Adrenal gland (tissue), 5 donors: Measurements from ENCODE around the gene KAZALD1.

Source experiments
- POLR2A ChIP-seq, 2 donors: fragments of 450-650 bp; IDR thresholded peaks; one replicate each; pipeline ENCODE4 v1.6.1; 2017; ENCODE audit warnings: antibody characterized with exemption in 2 of 2, mild to moderate bottlenecking in 2 of 2, moderate library complexity in 1 of 2
- TF ChIP-seq, protein P1 (sequence below), 6 experiments: fragments of 450-650 bp in 4 of 6; fragments of 200-600 bp in 2 of 6; sonication (generic) in 1 of 6; IDR thresholded peaks; 1 replicate in 5 of 6; 2 replicates in 1 of 6; pipeline versions ENCODE4 v1.5.1 to v1.8.0; 2016 to 2021; ENCODE audit warnings: antibody characterized with exemption in 6 of 6, mild to moderate bottlenecking in 2 of 6, moderate library complexity in 1 of 6
- donor health status: DM: no; HTN: no; CAD: no.

DNA sequence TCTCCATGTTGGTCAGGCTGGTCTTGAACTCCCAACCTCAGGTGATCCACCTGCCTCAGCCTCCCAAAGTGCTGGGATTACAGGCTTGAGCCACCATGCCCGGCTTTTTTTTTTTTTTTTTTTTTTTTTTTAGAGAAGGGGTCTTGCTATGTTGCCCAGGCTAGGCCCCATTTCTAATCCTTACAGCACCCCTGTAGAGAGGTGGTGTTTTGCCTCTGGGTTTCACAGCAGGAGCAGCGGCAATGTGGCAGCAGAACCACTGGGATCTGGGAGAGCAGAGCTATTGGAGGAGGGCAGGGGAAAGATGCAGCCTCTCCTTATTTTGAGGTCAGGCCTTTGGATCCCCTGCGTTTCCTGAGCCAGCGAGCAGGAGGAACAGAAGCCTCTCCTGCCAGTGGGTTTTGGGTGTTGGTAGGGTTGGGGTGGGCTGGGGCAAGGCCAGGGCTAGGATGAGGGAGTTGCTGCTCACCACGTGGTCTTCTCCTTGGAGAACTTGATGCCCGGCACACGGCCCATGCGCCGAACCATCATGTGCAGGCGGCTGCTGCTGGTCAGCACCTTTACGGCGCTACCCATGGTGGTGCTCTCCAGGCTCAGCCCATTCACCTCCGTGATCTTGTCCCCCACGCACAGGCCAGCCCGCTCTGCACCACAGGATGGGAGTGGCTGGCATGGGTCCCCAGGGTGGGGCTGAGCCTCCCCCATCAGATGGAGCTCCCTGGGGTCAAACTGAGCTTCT is 38.7 kb upstream of the KAZALD1 start:
- TF ChIP-seq, protein P1, sequence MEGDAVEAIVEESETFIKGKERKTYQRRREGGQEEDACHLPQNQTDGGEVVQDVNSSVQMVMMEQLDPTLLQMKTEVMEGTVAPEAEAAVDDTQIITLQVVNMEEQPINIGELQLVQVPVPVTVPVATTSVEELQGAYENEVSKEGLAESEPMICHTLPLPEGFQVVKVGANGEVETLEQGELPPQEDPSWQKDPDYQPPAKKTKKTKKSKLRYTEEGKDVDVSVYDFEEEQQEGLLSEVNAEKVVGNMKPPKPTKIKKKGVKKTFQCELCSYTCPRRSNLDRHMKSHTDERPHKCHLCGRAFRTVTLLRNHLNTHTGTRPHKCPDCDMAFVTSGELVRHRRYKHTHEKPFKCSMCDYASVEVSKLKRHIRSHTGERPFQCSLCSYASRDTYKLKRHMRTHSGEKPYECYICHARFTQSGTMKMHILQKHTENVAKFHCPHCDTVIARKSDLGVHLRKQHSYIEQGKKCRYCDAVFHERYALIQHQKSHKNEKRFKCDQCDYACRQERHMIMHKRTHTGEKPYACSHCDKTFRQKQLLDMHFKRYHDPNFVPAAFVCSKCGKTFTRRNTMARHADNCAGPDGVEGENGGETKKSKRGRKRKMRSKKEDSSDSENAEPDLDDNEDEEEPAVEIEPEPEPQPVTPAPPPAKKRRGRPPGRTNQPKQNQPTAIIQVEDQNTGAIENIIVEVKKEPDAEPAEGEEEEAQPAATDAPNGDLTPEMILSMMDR (IDR thresholded peaks at IDR 0.05) = no peak
- no peak for TF ChIP-seq POLR2A (IDR thresholded peaks at IDR 0.05)
